SK-N-SH treated with all-trans-retinoic acid at 6 μM for 48 hours (cell line): ENCODE measurements around the gene OR51F2.

Experiments
- ATAC-seq: fragments of 200-7000 bp; cut with Tn5 transposase; 3 replicates; pipeline ENCODE4 v1.9.1; 2020; ENCODE audit warnings: mild to moderate bottlenecking, moderate library complexity
- ARNTL ChIP-seq: fragments of 450-650 bp; formaldehyde crosslinking; IDR thresholded peaks from 2 replicates; pipeline ENCODE4 v1.5.0; 2020; ENCODE audit warnings: low read depth, mild to moderate bottlenecking, moderate library complexity, borderline replicate concordance
- BACH2 ChIP-seq: fragments of 250-450 bp; sonication (Bioruptor Pico); IDR thresholded peaks from 2 replicates; pipeline ENCODE4 v1.9.0; 2021; ENCODE audit warnings: mild to moderate bottlenecking, borderline replicate concordance
- CSDC2 ChIP-seq: fragments of 250-450 bp; sonication (Bioruptor Pico); IDR thresholded peaks from 2 replicates; pipeline ENCODE4 v1.5.0; 2020; ENCODE audit warnings: mild to moderate bottlenecking, moderate library complexity
- ESRRG ChIP-seq: fragments of 250-450 bp; sonication (Bioruptor Pico); IDR thresholded peaks from 2 replicates; pipeline ENCODE4 v1.6.1; 2021; ENCODE audit warnings: mild to moderate bottlenecking
- GLIS3 ChIP-seq: fragments of 250-450 bp; sonication (Bioruptor Pico); IDR thresholded peaks from 2 replicates; pipeline ENCODE4 v1.5.0; 2020; ENCODE audit warnings: mild to moderate bottlenecking, moderate library complexity
- ISL1 ChIP-seq: fragments of 250-450 bp; sonication (Bioruptor Pico); IDR thresholded peaks from 2 replicates; pipeline ENCODE4 v2.1.2; 2022; ENCODE audit warnings: mild to moderate bottlenecking, moderate library complexity
- OSR1 ChIP-seq: fragments of 250-450 bp; sonication (Bioruptor Pico); IDR thresholded peaks from 2 replicates; pipeline ENCODE4 v1.8.0; 2022; ENCODE audit warnings: moderate library complexity, mild to moderate bottlenecking, inconsistent platforms
- PATZ1 ChIP-seq: fragments of 250-450 bp; sonication (Bioruptor Pico); IDR thresholded peaks from 2 replicates; pipeline ENCODE4 v1.8.0; 2020; ENCODE audit warnings: mild to moderate bottlenecking, moderate library complexity, borderline replicate concordance
- PPARA ChIP-seq: fragments of 250-450 bp; sonication (Bioruptor Pico); IDR thresholded peaks from 2 replicates; pipeline ENCODE4 v1.5.0; 2020; ENCODE audit warnings: mild to moderate bottlenecking, borderline replicate concordance
- RARB ChIP-seq: fragments of 250-450 bp; sonication (Bioruptor Pico); IDR thresholded peaks from 2 replicates; pipeline ENCODE4 v1.8.0; 2021; ENCODE audit warnings: mild to moderate bottlenecking, moderate library complexity
- SNAI2 ChIP-seq: fragments of 250-450 bp; sonication (Bioruptor Pico); IDR thresholded peaks from 2 replicates; pipeline ENCODE4 v1.5.0; 2020; ENCODE audit warnings: mild to moderate bottlenecking, moderate library complexity
- TCF4 ChIP-seq: fragments of 250-450 bp; sonication (Bioruptor Pico); IDR thresholded peaks from 2 replicates; pipeline ENCODE4 v1.8.0; 2021; ENCODE audit warnings: mild to moderate bottlenecking, moderate library complexity, borderline replicate concordance
- TOX ChIP-seq: fragments of 250-450 bp; sonication (Bioruptor Pico); IDR thresholded peaks from 2 replicates; pipeline ENCODE4 v1.8.0; 2021; ENCODE audit warnings: mild to moderate bottlenecking, moderate library complexity, borderline replicate concordance
- TSHZ2 ChIP-seq: fragments of 250-450 bp; sonication (Bioruptor Pico); IDR thresholded peaks from 2 replicates; pipeline ENCODE4 v1.5.0; 2020; ENCODE audit warnings: mild to moderate bottlenecking, moderate library complexity
- ZC3H10 ChIP-seq: fragments of 250-450 bp; sonication (Bioruptor Pico); IDR thresholded peaks from 2 replicates; pipeline ENCODE4 v1.5.1; 2021; ENCODE audit warnings: mild to moderate bottlenecking, moderate library complexity
- ZFP3 ChIP-seq: fragments of 250-450 bp; sonication (Bioruptor Pico); IDR thresholded peaks from 2 replicates; pipeline ENCODE4 v1.5.0; 2020; ENCODE audit warnings: mild to moderate bottlenecking, moderate library complexity
- ZFP30 ChIP-seq: fragments of 450-650 bp; formaldehyde crosslinking; IDR thresholded peaks from 2 replicates; pipeline ENCODE4 v1.5.0; 2022; ENCODE audit warnings: mild to moderate bottlenecking, moderate library complexity
- ZNF565 ChIP-seq: fragments of 450-650 bp; formaldehyde crosslinking; conservative IDR thresholded peaks from 2 replicates; pipeline ENCODE4 v1.5.0; 2020; ENCODE audit warnings: low read depth, mild to moderate bottlenecking, moderate library complexity
- ZNF8 ChIP-seq: fragments of 450-650 bp; formaldehyde crosslinking; IDR thresholded peaks from 2 replicates; pipeline ENCODE4 v1.5.0; 2020; ENCODE audit warnings: mild to moderate bottlenecking, moderate library complexity
- TF ChIP-seq, protein P1 (sequence below): fragments of 250-450 bp; sonication (Bioruptor Pico); IDR thresholded peaks from 2 replicates; pipeline ENCODE4 v1.5.1; 2021; ENCODE audit warnings: mild to moderate bottlenecking, moderate library complexity
- TF ChIP-seq, protein P2 (sequence below): fragments of 250-450 bp; sonication (Bioruptor Pico); IDR thresholded peaks from 2 replicates; pipeline ENCODE4 v1.5.1; 2020; ENCODE audit warnings: low read depth, mild to moderate bottlenecking, moderate library complexity
- TF ChIP-seq, protein P3 (sequence below): fragments of 250-450 bp; sonication (Bioruptor Pico); IDR thresholded peaks from 2 replicates; pipeline ENCODE4 v1.8.0; 2021; ENCODE audit warnings: low read depth, mild to moderate bottlenecking, moderate library complexity, borderline replicate concordance

The OR51F2 gene

GRCh38 chr11:4808476-4808875 lies 12.6 kb upstream of the OR51F2 start:
- TF ChIP-seq GLIS3 (CRISPR knock-in tag) (no peak), ZNF565 (no peak), ZFP3 (no peak), TOX (no peak), ESRRG (no peak), CSDC2 (CRISPR knock-in tag) (no peak), PATZ1 (CRISPR knock-in tag) (no peak), OSR1 (CRISPR knock-in tag) (no peak), SNAI2 (no peak), RARB (CRISPR knock-in tag) (no peak), ZC3H10 (CRISPR knock-in tag) (no peak), PPARA (no peak), ZFP30 (CRISPR knock-in tag) (no peak), ZNF8 (CRISPR knock-in tag) (no peak)
- TF ChIP-seq, protein P1, sequence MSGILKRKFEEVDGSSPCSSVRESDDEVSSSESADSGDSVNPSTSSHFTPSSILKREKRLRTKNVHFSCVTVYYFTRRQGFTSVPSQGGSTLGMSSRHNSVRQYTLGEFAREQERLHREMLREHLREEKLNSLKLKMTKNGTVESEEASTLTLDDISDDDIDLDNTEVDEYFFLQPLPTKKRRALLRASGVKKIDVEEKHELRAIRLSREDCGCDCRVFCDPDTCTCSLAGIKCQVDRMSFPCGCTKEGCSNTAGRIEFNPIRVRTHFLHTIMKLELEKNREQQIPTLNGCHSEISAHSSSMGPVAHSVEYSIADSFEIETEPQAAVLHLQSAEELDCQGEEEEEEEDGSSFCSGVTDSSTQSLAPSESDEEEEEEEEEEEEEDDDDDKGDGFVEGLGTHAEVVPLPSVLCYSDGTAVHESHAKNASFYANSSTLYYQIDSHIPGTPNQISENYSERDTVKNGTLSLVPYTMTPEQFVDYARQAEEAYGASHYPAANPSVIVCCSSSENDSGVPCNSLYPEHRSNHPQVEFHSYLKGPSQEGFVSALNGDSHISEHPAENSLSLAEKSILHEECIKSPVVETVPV (CRISPR knock-in tag) = no peak
- no peak for ATAC-seq

GRCh38 chr11:4809246-4809645 lies 11.9 kb upstream of the OR51F2 start:
- TF ChIP-seq ESRRG (no peak), TSHZ2 (CRISPR knock-in tag) (no peak), ZFP30 (CRISPR knock-in tag) (no peak), CSDC2 (CRISPR knock-in tag) (no peak), TCF4 (CRISPR knock-in tag) (no peak), SNAI2 (no peak), BACH2 (CRISPR knock-in tag) (no peak), ARNTL (CRISPR knock-in tag) (no peak), PATZ1 (CRISPR knock-in tag) (no peak), TOX (no peak), PPARA (no peak), ZFP3 (no peak), ZC3H10 (CRISPR knock-in tag) (no peak), ISL1 (no peak), RARB (CRISPR knock-in tag) (no peak), ZNF8 (CRISPR knock-in tag) (no peak)
- TF ChIP-seq, protein P2, sequence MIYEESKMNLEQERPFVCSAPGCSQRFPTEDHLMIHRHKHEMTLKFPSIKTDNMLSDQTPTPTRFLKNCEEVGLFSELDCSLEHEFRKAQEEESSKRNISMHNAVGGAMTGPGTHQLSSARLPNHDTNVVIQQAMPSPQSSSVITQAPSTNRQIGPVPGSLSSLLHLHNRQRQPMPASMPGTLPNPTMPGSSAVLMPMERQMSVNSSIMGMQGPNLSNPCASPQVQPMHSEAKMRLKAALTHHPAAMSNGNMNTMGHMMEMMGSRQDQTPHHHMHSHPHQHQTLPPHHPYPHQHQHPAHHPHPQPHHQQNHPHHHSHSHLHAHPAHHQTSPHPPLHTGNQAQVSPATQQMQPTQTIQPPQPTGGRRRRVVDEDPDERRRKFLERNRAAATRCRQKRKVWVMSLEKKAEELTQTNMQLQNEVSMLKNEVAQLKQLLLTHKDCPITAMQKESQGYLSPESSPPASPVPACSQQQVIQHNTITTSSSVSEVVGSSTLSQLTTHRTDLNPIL (CRISPR knock-in tag) = no peak
- TF ChIP-seq, protein P1 (CRISPR knock-in tag) = no peak
- TF ChIP-seq, protein P3, sequence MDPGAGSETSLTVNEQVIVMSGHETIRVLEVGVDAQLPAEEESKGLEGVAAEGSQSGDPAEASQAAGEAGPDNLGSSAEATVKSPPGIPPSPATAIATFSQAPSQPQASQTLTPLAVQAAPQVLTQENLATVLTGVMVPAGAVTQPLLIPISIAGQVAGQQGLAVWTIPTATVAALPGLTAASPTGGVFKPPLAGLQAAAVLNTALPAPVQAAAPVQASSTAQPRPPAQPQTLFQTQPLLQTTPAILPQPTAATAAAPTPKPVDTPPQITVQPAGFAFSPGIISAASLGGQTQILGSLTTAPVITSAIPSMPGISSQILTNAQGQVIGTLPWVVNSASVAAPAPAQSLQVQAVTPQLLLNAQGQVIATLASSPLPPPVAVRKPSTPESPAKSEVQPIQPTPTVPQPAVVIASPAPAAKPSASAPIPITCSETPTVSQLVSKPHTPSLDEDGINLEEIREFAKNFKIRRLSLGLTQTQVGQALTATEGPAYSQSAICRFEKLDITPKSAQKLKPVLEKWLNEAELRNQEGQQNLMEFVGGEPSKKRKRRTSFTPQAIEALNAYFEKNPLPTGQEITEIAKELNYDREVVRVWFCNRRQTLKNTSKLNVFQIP (CRISPR knock-in tag) = no peak
- no peak for ATAC-seq
